T-helper 9 cell (primary cell): ENCODE results near the gene GABBR2.
A peak's percentile ranks its signal among the peaks of the same experiment; 100 is the strongest.
"Not testable (repeated sequence)": the region's sequence is repeated elsewhere in the genome, so short reads cannot be mapped to it uniquely, and the experiment has no call there.

Experiments used
- DNase-seq: peaks from one replicate; pipeline ENCODE4 v3.0.0-alpha.2; 2020

The GABBR2 gene

DNA sequence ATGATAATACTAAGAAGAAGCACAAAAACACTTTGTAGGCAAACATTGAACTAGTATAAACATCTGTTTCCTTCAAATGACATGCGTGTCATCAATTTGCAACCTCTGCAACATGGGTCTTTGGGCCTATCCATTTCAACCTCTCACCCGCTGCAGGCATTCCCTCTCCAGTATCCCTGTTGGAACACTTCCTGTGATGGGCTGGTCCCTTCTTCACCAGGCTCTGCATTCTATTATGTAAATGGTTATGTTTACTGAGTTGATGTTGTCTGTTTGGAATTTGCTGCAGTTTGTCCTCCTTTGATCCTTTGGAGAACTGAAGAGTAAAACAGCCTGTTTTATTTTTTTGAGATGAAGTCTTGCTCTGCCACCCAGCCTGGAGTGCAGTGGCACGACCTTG lies 436.7 kb downstream of the GABBR2 start:
- no peak for DNase-seq

DNA sequence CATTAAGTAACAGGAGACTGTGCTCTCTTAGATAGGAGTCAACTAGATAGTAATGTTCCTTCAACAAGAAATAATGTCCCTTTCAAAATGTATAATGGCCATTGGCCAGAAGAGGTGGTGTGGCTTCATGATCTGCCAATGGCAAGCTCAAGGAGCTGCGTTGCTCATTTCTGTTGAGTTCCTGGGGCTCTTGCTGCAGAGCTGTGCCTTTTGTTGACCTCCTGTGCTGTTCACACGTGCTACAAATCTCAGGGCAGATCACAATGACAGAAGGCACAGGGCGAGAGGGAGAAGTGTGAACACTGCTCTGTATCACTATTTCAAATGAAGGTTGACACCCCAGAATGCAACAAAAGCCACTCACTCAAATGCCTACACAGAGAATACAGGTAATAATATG lies 437.3 kb downstream of the GABBR2 start:
- no peak for DNase-seq

DNA sequence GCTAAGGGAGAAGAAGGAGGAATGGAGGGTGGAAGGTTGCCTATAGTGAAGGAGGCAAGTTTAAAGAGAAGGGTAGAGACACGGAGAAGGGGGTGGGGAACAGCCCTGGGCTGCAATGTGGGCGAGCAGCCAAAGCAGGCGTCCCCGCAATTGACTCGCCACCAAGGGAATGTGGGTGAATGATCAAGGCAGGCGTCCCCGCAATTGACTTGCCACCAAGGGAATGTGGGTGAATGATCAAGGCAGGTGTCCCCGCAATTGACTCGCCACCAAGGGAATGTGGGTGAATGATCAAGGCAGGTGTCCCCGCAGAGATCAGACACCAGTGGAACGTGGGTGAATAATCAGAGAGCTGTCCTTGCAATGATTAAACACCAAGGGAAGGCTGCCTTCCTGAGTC lies 438.5 kb downstream of the GABBR2 start:
- DNase-seq = not testable (repeated sequence)

DNA sequence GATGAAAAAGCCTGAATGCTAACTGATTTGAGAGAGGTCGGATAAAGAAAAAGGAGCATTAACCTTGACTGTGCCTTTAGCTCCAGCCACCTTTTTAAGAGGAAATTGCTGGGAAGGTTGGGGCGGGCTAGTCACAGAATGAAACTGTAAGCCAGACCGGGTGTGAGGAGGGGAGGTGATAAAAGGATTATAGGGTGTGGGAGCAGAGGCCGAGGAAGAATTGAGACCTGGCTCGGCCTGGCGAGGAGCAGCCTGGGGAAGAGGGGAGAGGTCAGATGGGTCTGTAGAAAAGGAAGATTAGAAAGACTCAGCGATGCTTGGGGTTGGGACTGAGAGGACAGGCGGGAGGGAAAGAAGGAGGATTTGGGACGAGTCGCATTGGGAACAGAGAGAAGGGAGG lies 439.1 kb downstream of the GABBR2 start:
- DNase-seq = not testable (repeated sequence)

DNA sequence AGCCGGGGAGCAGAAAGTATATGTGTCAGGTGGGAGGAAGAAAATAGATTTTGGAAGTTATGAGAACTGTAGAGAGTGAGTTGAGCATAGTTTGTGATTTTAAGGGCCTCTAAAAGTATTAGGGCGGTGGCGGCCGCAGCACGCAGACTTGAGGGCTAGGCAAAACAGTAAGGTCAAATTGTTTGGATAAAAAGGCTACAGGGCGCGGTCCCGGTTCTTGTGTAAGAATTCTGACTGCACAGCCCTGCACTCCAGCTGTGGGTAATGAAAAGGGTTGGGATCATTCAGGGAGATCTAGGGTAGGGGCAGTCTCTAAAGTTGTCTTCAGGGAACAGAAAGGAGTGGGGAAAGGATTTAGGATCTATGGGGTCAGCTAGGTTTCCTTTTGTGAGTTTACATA lies 441.2 kb downstream of the GABBR2 start:
- DNase-seq = not testable (repeated sequence)

DNA sequence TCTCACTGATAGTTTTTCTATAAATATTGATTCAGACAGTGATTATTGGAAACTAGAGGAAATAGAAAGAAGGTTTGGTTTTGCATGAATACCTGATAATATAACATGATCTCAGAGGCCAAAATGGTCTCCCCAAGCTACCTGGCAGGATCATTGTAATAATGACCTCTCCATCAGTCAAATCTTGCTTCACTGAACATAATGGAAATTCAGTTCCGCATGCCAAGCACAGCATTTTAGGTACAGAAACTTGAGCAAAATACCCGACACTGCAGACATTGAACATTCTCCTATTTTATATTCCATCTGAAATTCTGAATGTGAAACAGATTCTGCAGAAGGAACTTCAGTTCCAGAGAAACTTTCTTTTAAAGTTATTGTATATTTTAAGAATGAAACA lies 444.2 kb downstream of the GABBR2 start:
- no peak for DNase-seq

DNA sequence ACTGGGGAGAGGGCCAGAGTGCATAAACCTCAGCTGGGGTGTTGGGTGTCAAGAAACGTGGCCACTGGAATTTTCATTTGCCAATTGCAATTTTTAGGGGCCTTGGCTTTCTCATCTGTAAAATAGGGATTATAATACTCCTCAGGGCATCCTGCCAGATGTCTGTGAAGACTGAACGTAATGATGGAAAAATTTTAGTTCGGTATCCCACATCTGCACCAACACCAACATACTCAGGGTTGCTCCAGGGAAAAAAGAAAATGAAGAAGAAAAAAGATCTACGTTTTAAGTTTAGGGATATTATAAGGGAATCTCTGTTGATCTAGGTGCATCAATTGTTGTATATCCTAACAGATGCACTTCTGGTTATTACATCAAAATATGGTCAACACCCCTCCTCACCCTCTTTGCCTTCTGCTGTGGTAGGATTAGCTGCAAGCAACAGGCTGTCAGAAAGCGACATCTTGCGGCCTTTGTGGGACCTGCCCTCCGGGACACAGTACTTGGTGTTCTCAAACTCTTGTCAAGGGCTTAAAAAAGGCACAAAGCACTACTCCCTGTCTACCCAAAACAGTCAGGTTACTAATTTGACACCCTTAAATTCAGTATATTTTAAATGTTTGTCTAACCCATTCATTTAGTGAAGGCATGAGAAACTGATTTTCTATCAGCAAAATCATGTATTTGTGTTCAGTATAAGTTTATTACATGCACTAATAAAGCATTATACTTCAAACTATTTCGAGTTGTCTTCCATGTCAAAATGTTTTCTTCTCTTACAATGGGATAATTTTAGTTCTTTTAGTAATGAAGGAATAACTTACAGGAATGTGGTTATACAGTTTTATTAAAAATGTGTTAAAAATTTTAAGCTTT lies 445.0 kb downstream of the GABBR2 start:
- peak; percentile 74 for DNase-seq

DNA sequence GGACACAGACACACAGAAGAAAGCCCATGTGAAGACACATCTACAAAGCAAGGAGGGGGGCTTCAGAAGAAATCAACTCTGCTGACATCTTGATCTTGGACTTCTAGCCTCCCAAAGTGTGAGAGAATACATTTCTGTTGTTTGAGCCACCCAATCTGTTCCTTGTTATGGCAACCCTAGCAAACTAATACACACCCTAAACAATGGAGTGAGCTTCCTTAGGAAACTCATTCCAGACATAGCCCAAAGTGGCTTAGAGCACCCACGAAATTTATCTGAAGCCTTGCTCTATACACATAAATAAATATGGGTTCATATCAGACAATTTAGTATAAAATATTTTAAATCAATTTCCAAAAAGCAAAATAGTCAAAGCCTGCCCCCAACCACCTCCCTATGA lies 445.7 kb downstream of the GABBR2 start:
- DNase-seq = no peak

DNA sequence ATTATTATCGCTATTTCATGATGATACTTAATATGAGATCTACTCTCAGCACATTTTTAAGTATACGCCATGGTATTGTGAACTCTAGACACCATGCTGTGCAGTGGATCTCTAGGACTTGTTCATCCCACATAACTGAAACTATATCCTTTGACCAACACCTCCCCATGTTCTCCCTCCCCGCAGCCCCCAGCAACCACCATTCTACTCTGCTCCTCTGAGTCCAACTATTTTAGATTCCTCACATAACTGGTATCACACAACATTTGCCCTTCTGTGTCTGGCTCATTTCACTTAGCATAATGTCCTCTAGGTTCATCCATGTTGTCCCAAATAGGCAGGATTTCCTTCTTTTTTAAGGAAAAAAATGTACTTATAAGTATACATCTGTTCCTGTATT lies 446.7 kb downstream of the GABBR2 start:
- no peak for DNase-seq

DNA sequence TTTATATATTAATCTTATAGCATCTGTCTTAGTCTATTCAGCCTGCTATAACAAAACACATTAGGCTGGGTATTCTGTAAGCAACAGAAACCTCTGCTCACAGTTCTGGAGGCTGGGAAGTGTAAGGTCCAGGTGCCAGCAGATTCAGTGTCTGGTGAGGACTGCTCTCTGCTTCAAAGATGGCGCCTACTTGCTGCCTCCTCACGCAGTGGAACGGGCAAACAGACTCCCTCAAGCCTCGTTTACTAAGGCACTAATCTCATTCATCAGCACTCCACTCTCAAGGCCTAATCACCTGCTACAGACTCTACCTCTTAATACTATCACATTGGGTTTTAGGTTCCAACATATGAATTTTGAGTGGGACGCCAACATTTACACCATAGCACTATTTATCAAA lies 448.1 kb downstream of the GABBR2 start:
- DNase-seq = no peak

DNA sequence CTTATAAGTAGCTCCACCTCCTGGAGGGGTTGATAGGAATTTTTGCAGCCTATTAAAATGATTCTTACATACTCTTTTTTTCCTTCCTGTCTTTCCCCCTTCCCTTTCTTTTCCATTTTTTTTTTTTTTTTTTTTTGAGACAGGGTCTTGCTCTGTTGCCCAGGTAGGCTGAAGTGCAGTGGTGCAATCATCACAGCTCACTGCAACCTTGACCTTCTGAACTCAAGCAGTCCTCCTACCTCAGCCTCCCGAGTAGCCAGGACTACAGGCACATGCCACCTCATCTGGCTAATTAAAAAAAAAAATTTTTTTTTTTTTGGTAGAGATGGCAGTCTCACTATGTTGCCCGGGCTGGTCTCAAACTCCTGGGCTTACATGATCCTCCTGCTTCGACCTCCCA lies 448.9 kb downstream of the GABBR2 start:
- no peak for DNase-seq

DNA sequence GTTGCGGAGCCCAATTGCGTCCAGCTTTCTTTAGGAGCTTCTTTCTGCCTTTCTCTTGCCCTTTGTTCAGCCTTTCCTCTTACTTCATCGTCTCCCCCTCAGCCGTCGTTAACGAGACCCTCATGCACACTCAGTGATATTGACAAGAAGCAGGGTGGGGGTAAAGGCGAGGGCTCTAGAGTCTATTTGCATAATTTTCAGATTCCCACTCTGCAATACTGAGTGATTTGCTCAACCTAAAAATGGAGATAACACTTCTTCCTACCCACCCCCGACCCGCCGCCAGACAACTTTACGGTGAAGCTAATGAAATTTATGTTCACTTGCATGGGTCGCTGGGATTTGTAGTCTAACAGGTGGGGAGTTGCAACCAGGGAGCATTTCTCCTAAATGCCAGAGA lies 452.0 kb downstream of the GABBR2 start:
- peak; percentile 11 for DNase-seq

DNA sequence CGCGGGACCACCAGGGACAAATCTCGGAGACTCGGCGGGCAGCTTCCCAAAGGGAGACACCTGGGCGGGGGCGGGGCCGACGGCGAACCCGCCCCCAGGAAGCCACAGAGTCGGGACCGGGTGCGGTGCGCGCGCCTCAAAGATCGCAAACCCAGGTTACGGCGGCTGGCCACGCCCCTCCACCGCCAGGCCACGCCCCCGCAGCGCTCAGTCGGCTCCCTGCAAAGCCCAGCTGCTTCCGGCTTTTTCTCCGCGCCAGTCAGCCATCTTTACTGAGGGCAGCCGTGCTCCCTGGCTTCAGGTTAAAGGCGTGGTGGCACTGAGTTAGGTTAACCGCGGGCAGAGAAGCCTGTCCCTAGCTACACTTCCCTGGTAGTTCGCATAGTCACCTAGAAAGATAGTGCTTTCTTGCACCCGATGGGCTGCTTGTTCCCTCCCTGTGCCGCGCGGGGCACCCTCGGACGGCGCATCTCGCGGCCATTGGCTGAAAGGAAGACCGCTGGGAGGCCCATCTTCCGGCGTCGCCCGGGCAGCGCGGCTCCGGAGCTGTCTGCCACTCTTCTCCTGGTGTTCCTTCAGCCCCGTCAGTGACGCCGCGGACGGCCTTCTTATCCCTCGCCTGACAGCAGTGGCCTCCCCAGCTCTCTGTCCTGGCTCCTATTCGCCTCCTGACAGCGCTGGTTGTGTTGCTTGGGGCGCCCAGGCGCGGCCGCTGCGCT lies 453.0 kb downstream of the GABBR2 start, which contains the start of gene TBC1D2:
Gene TBC1D2 (minus strand): TSS at position 72 of the 719 bp plus-strand sequence. CDS start 108 bp downstream, outside the sequence.
- DNase-seq = peak; percentile 96

DNA sequence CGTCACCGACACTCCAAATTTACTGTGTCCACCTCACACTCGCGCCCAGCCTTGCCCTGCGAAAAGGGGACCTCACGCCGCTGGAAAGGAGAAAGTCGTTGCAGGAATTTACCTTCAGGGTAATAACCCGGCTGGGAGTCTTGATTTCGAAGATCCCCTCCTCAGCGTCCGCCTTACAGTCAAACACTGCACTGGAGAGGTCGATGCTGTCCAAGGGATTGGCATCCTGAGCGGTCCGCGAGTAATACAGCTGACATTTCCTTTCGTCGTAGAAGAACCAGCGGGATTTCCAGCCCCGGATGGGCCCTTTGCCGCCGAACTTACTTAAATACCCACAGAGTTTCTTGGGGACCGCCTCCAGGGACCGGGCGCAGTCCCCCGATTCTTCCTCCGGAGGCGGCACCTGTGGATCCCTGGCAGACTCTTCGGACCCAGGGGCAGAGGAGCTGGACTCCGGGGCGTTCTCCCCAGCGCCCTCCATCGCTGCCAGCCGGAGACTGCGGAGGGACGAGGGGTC lies 453.6 kb downstream of the GABBR2 start:
- DNase-seq = no peak

DNA sequence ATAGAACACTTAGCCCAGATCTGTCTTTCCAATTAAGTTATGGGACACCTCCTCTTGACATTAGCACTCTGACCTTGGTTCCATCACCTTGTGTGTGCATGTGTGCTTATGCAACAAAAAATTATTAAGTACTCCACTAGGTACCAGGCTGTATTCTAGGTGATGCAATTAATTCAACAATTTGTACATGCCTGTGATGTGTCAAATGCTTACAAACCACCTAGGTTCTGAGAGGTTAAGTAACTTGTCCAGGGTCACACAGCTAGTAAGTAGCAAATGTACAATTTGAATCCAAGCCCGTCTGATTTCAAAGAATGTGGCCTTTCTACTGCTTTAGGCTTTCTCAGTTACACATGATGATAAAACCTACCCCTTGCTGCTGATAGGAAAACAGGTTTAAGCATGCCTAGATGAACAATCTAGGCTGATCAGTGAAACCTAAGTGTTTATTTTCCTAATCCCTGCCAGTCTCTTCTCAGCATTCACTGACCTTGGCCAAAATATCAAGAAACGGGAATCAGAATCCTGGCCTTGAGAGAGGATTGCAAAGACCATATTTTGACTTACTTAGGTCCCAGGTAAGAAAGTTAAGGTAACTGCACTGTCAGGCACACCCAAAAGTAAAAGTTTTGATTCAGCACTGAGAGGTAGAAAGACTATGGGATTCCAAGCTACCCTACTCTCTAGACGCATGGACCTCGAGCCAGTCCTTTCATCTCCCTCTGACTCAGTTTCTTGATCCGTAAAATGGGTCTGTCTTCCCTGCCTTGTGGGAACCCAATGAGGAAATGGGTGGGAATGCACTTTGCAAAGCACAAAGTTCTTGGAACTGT lies 454.3 kb downstream of the GABBR2 start:
- DNase-seq = no peak

DNA sequence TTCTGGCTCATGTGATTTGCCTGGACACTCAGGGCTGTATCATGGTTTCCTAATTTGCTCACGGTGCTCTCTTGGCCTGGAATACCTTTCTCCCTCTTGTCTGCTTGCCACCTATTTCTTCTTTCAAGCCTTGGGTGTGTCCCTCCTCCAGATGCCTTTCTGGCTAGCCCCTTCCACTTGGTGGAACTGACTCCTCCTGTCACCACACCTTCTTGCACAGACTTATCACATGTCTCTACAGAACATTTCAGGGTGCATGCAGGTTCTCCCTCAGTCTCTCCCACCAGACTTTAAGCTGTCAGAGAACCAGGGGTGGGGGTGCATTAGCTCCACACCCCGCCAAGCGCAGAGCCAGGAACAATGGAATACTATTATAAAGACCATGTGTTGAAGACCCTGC lies 455.2 kb downstream of the GABBR2 start:
- DNase-seq = no peak

DNA sequence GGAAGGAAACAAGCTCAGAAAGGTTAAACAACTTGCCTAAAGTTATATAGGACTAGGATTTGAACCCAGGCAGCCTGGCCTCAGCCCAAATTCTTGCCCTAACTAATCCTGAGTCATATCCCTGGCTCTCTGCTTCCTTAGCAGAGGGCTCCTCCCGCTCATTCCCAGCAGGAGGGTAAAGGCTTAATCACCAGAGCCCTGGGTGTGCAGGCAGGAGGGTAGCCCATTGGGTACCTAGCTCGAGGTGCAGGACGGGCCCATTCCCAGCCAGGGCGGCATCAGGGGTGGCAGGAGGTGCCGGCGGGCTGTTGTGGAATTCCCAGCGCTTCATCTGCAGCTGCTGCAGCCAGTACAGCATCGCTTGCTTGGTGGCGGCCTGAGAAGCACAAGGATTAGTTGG lies 457.2 kb downstream of the GABBR2 start:
- no peak for DNase-seq

DNA sequence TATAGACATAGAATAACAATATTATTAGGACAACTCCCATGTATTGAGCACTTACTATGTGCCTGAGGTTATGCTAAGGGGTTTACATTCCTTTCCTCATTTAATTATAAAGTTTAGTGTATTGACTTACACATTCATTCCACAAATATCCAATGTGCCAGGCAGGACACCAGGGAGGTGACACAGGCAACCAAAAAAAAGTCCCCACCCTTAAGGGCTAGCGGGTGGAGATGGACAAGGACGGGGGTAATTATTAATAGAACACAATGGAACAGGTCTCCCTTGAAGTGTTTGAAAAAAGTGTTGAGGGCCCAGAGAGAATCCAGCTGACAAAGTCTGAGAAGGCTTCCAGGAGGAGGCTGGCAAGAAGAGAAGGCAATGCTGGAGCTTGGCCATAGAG lies 459.0 kb downstream of the GABBR2 start:
- no peak for DNase-seq

DNA sequence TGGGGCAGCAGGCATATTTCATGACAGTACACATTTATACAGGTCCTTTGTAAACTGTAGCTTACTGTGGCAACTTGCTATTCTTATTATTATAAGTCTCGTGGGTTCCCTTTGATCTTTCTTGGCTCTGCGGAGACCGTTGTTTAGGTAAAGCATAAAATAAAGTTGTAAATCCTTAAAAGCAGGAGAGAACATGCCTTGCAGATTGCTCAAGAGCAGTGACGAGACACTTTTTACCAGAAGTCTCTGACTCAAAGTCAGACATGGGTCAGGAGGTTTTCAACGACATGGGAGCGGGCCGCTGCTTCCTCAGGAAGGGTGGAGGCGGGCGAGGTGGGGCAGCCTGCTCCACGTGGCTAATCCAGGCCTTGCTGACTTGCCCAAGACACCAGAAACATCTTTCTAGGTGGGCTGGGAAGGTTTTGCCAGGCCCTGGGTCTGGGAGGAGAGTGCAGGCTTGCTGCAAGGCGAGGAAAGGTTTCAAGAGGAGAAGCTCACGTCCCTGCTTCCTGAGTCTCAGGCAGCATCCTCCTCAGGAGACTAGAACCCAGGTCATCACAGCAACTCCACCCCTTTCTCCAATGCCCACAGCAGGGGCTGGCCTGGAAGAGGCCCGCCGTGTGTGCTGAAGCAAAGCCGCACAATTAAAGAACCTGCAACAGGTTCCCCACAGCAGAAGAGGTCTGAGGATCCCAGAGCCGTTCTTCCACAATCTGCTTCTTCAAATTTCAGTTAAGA lies 459.8 kb downstream of the GABBR2 start:
- DNase-seq = no peak

DNA sequence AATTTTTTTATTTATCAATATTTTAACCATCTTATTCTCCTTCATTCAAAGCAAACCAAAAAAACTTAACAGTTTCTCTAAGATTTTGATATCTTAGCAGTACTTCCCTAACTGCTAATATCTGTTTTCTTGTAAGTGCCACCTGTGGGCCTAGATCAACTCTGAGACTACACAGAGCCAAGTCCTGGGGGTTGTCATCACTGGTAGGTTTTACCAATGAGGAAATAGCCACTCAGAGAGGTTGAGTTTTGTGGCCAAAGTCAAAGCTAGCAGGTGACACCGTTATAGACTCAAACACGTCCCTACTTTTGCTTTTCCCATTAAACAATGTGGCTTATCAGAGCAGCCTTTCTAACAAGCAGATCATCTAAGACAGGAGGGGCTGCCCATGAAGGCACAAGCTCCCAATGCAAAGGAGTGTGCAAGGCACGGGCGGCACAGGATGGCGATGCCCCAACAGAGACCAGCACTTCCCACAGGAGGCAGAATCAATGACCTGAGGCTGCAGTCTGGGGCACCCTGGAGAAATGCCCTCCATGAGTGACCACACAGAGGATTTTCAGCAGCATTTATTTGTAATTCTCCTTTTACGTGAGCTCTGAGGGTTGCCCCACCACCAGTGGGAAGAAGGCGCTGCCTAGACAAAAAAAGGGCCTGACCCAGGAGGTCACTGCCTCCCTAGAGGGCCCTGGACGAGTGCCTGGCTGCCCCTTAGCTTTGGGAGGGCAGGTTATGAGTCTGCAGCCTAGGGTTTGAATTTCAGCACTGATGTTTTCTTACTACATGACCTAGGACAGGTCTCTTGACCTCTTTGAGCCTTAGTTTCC lies 460.7 kb downstream of the GABBR2 start:
- no peak for DNase-seq

DNA sequence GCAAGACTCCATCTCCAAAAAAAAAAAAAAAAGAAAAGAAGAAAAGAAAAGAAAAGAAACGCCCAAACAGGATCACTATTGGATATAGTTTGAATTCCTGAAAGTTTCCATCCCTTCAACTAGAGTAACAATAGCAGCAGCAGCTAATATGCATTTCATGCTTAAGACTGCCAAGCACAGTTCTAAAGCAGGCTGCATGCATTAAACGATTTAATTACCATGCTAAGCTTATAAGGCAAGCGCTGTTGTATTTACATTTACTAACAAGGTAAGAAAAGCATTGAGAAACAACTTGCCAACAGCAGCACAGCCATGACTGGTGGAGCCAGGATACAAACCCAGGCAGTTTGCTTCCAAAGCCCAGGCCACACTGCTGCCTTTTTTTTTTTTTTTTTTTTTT lies 466.3 kb downstream of the GABBR2 start:
- DNase-seq = no peak
